Measurements from ENCODE around the gene RPS29. TPM values are rescaled to one million over a fixed set of nuclear protein-coding genes. Genes with fewer than 3 reads are reported as not detected.

RPS29 gene
- total RNA-seq, 2 donors from 2014 or later = 4,045 to 4,896 TPM

DNA sequence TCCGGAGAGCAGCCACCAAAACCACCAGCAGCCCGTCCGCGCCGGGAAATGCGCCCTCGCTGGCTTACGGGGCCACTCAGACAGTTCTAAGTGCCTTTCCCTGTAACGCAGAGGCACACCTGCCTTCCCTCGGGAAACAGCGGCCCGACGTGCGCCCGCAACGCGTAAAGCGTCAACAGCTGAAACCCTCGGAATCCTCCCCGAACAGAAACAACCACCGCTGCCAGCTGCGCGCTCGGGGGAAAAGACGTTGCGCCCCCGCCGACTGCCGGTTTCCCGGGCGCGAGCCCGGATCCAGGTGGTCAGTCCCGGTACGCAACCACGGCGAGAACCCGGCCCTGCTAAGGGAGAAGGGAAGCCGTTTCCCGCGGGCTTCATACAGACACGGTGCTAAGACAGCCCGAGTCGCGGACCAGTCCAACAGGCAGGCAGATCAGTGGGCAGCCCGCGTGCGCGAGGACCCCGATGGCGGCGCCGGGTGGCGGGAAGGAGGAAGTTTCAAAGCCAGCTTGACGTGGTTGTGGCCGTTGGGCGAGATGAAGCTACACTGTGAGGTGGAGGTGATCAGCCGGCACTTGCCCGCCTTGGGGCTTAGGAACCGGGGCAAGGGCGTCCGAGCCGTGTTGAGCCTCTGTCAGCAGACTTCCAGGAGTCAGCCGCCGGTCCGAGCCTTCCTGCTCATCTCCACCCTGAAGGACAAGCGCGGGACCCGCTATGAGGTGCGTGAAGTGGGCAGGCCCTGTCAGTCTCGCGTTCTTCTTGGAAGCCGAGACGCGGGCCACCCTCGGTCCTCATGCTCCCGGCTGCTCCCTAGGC lies 12.5 kb upstream of the RPS29 start, which contains the start of gene LRR1:
Gene LRR1, plus strand, starts transcription at position 456 of the 816 bp plus-strand sequence. Its CDS starts 81 bp downstream, at position 537.
- Histone ChIP-seq H3K27me3 (replicated peaks; ENCODE audit: insufficient read depth) (no peaks in the 10 kb centered on the region), H3K4me3 (peak within 1 kb of the TSS; percentile 71 to 76), H3K4me1 (replicated peaks) (no peaks in the 10 kb centered on the region), H3K36me3 (no peaks in the 10 kb centered on the region), H3K9me3 (no peaks in the 10 kb centered on the region), H3K27ac (peak within 1 kb of the TSS; percentile 96 to 97)
- TF ChIP-seq, protein P1, sequence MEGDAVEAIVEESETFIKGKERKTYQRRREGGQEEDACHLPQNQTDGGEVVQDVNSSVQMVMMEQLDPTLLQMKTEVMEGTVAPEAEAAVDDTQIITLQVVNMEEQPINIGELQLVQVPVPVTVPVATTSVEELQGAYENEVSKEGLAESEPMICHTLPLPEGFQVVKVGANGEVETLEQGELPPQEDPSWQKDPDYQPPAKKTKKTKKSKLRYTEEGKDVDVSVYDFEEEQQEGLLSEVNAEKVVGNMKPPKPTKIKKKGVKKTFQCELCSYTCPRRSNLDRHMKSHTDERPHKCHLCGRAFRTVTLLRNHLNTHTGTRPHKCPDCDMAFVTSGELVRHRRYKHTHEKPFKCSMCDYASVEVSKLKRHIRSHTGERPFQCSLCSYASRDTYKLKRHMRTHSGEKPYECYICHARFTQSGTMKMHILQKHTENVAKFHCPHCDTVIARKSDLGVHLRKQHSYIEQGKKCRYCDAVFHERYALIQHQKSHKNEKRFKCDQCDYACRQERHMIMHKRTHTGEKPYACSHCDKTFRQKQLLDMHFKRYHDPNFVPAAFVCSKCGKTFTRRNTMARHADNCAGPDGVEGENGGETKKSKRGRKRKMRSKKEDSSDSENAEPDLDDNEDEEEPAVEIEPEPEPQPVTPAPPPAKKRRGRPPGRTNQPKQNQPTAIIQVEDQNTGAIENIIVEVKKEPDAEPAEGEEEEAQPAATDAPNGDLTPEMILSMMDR (IDR thresholded peaks at IDR 0.05) = no peak
- TF ChIP-seq POLR2A (IDR thresholded peaks at IDR 0.05) (peak; percentile 28), POLR2AphosphoS5 (IDR thresholded peaks at IDR 0.05) (no peak)
- intact Hi-C loops (cut with DNase I) = no loop called here
- under 1% methylated on average over 75 of the region's 77 CpGs for WGBS
- peak; percentile 80 for DNase-seq (ENCODE audit: low spot score)

DNA sequence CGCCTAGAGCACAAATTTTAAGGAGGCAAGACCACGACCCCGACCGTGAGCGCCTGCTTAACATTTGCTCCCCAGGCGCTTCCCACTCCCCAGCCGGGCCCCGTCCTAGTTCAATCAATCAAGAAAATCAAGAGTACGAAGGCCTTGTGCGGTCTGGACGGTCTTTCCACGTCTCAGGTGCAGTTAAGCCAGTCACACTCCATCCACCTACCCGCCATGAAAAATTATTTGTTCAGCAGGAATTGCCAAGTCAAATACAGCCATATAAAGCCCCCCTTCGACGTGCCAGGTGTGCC lies 12.0 kb upstream of the RPS29 start:
- DNase-seq (ENCODE audit: low spot score) = peak; percentile 23
- under 1% methylated on average over 15 of the region's 15 CpGs for WGBS
- peak overlapping the region; percentile 71 to 76 for H3K4me3 ChIP-seq

GRCh38 chr14:49594347-49595091 lies 8.3 kb upstream of the RPS29 start:
- 42% methylated on average over 4 of the region's 4 CpGs for WGBS
- Histone ChIP-seq H3K4me1 (replicated peaks) (no peaks in the 10 kb centered on the region), H3K36me3 (no peaks in the 10 kb centered on the region), H3K9me3 (no peaks in the 10 kb centered on the region), H3K4me3 (no peak overlapping the region), H3K27ac (no peak overlapping the region), H3K27me3 (replicated peaks; ENCODE audit: insufficient read depth) (no peaks in the 10 kb centered on the region)
- intact Hi-C loops (cut with DNase I) = no loop called here
- DNase-seq (ENCODE audit: low spot score) = no peak
- TF ChIP-seq POLR2A (IDR thresholded peaks at IDR 0.05) (no peak), POLR2AphosphoS5 (IDR thresholded peaks at IDR 0.05) (no peak)
- TF ChIP-seq, protein P1 (IDR thresholded peaks at IDR 0.05) = no peak

More for the DNA sequence above, 12.0 kb upstream of the RPS29 start:
- TF ChIP-seq POLR2AphosphoS5 (IDR thresholded peaks at IDR 0.05) (no peak), POLR2A (IDR thresholded peaks at IDR 0.05) (no peak)
- TF ChIP-seq, protein P1 (IDR thresholded peaks at IDR 0.05) = no peak
- H3K9me3 ChIP-seq = no peaks in the 10 kb centered on the region
- H3K27me3 ChIP-seq (replicated peaks; ENCODE audit: insufficient read depth) = no peaks in the 10 kb centered on the region
- H3K4me1 ChIP-seq (replicated peaks) = no peaks in the 10 kb centered on the region
- H3K27ac ChIP-seq = peak overlapping the region; percentile 96 to 97
- intact Hi-C loops (cut with DNase I) = no loop called here
- H3K36me3 ChIP-seq = no peaks in the 10 kb centered on the region

DNA sequence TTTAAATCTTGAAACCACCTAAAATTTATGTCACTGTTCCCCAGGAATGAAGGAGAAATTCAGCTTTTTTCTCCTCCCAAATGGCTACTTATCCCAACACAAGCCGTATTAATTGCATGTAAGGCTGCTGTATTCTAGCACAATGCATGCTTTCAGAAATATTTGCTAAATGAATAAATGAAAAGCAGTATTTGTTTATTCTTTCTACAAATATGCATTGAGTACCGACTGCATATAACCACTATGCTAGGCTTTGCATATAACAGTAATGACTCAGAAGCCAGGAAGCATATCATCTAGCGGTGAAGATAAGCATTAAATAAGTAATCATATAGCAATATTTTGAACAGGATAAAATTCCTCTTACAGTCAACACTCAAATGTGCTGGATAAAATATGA lies 6.8 kb upstream of the RPS29 start:
- 84% methylated on average over 3 of the region's 3 CpGs for WGBS
- H3K27ac ChIP-seq = no peak overlapping the region
- no peaks in the 10 kb centered on the region for H3K9me3 ChIP-seq
- H3K4me1 ChIP-seq (replicated peaks) = no peaks in the 10 kb centered on the region
- no peaks in the 10 kb centered on the region for H3K36me3 ChIP-seq
- no peaks in the 10 kb centered on the region for H3K27me3 ChIP-seq (replicated peaks; ENCODE audit: insufficient read depth)
- no peak overlapping the region for H3K4me3 ChIP-seq
- TF ChIP-seq POLR2A (IDR thresholded peaks at IDR 0.05) (no peak), POLR2AphosphoS5 (IDR thresholded peaks at IDR 0.05) (no peak)
- TF ChIP-seq, protein P1 (IDR thresholded peaks at IDR 0.05) = no peak
- no peak for DNase-seq (ENCODE audit: low spot score)
- intact Hi-C loops (cut with DNase I) = no loop called here
